Fibroblast of the aortic adventitia (primary cell): ENCODE measurements around the gene GALM. TPM values are rescaled to one million over a fixed set of nuclear protein-coding genes. Genes with fewer than 3 reads are reported as not detected.

ENCODE experiments used
- DNase-seq: peaks from one replicate; pipeline ENCODE4 v3.0.0-alpha.2; 2010; ENCODE audit warnings: low read depth
- H3K4me3 ChIP-seq: 2 replicates; pipeline ENCODE4 v1.5.1; 2011; ENCODE audit warnings: low read depth, mild to moderate bottlenecking, control low read depth, low read length, moderate library complexity
- CTCF ChIP-seq: IDR thresholded peaks from 2 replicates; pipeline ENCODE4 v1.5.1; 2011; ENCODE audit warnings: mild to moderate bottlenecking, low read length, control low read depth, inconsistent platforms; ENCODE audit not compliant: insufficient read depth
- total RNA-seq: library from RNA; depleted of rRNA; stranded (reverse); fragments of >200 nt; gene quantifications from 2 replicates; pipeline ENCODE4 v1.2.3, GENCODE V29; 2012; ENCODE audit warnings: low replicate concordance

GALM gene
- total RNA-seq, 1 donor: 27.7 TPM

- H3K4me3 ChIP-seq: no peak overlapping the region
- no peak for DNase-seq
- no peak for TF ChIP-seq CTCF
Measured at GRCh38 chr2:38783586-38783985, 117.7 kb downstream of the GALM start.

Other genes starting within 250 kb of the GALM start
- 34.5 and 45.0 TPM in 2 replicates for gene HNRNPLL, start 63.2 kb upstream of the GALM start, total RNA-seq
- gene SRSF7, start 85.2 kb downstream of the GALM start, total RNA-seq: 92.1 and 126 TPM in 2 replicates
- gene GEMIN6, start 112.1 kb downstream of the GALM start, total RNA-seq: 5.7 and 8.4 TPM in 2 replicates
- gene DHX57, start 209.8 kb downstream of the GALM start, total RNA-seq: 25.0 and 69.4 TPM in 2 replicates
- gene MORN2, start 209.9 kb downstream of the GALM start, total RNA-seq: 25.3 and 34.7 TPM in 2 replicates
- 0.25 and 0.54 TPM in 2 replicates for gene ARHGEF33, start 223.8 kb downstream of the GALM start, total RNA-seq